ENCODE results near the gene RSPRY1. TPM values are rescaled to one million over a fixed set of nuclear protein-coding genes. Genes with fewer than 3 reads are reported as not detected.

RSPRY1 gene
- polyA plus RNA-seq, 5 donors = 31.4 to 50.8 (median 41.4) TPM

- no peak for DNase-seq
These were observed 34.8 kb upstream of the RSPRY1 start for GRCh38 chr16:57151369-57151768.

- no peak for DNase-seq
These were observed 33.7 kb upstream of the RSPRY1 start for GRCh38 chr16:57152096-57153093.

- DNase-seq = no peak
These were observed 32.3 kb upstream of the RSPRY1 start for GRCh38 chr16:57153841-57154240.

GRCh38 chr16:57155702-57156350 lies 30.3 kb upstream of the RSPRY1 start:
- DNase-seq = no peak

- DNase-seq = no peak
These were observed 29.8 kb upstream of the RSPRY1 start for GRCh38 chr16:57156351-57156703.

GRCh38 chr16:57157533-57157932 lies 28.6 kb upstream of the RSPRY1 start:
- no peak for DNase-seq

GRCh38 chr16:57159447-57159846 lies 26.7 kb upstream of the RSPRY1 start:
- no peak for DNase-seq

GRCh38 chr16:57163842-57164241 lies 22.3 kb upstream of the RSPRY1 start:
- DNase-seq = no peak

- no peak for DNase-seq
These were observed 20.6 kb upstream of the RSPRY1 start for GRCh38 chr16:57165483-57165882.

- DNase-seq = no peak
These were observed 20.2 kb upstream of the RSPRY1 start for GRCh38 chr16:57165938-57166337.

- no peak for DNase-seq
These were observed 19.7 kb upstream of the RSPRY1 start for GRCh38 chr16:57166451-57166850.

- DNase-seq = peak in 1 of 2 donors; percentile 49
These were observed 19.2 kb upstream of the RSPRY1 start for GRCh38 chr16:57166951-57167350.

- no peak for DNase-seq
These were observed 18.6 kb upstream of the RSPRY1 start for GRCh38 chr16:57167538-57167937.

GRCh38 chr16:57167953-57168352 lies 18.2 kb upstream of the RSPRY1 start:
- peak; percentile 40 to 49 for DNase-seq

- DNase-seq = no peak
These were observed 16.8 kb upstream of the RSPRY1 start for GRCh38 chr16:57169327-57169726.

GRCh38 chr16:57172721-57173290 lies 13.3 kb upstream of the RSPRY1 start:
- no peak for DNase-seq

- DNase-seq = no peak
These were observed 10.2 kb upstream of the RSPRY1 start for GRCh38 chr16:57175896-57176295.

- no peak for DNase-seq
These were observed 7.9 kb upstream of the RSPRY1 start for GRCh38 chr16:57178196-57178595.

GRCh38 chr16:57178793-57179212 lies 7.3 kb upstream of the RSPRY1 start:
- no peak for DNase-seq

GRCh38 chr16:57179215-57179828 lies 6.8 kb upstream of the RSPRY1 start:
- no peak for DNase-seq

- DNase-seq = no peak
These were observed 2.0 kb upstream of the RSPRY1 start for GRCh38 chr16:57184113-57184512.

GRCh38 chr16:57184887-57185445 lies 1.2 kb upstream of the RSPRY1 start:
- DNase-seq = no peak

Data from right lung (tissue), 5 donors.